Left renal pelvis (tissue), 4 donors: ENCODE measurements around the gene C17orf75. TPM values are rescaled to one million over a fixed set of nuclear protein-coding genes. Genes with fewer than 3 reads are reported as not detected.

Experiments used
- DNase-seq, 4 donors: peaks; one replicate each; pipeline ENCODE4 v3.0.0-alpha.2; 2013; ENCODE audit warnings: low read depth in 4 of 4, low spot score in 3 of 4
- polyA plus RNA-seq, 4 donors: library from polyadenylated mRNA; unstranded; fragments of 120-200 nt; gene quantifications; one replicate each; pipeline ENCODE4 v1.2.1, GENCODE V29; 2013; ENCODE audit not compliant: insufficient read length in 4 of 4

Gene C17orf75
- polyA plus RNA-seq, 4 donors = 32.3 to 46.0 (median 43.2) TPM

DNA sequence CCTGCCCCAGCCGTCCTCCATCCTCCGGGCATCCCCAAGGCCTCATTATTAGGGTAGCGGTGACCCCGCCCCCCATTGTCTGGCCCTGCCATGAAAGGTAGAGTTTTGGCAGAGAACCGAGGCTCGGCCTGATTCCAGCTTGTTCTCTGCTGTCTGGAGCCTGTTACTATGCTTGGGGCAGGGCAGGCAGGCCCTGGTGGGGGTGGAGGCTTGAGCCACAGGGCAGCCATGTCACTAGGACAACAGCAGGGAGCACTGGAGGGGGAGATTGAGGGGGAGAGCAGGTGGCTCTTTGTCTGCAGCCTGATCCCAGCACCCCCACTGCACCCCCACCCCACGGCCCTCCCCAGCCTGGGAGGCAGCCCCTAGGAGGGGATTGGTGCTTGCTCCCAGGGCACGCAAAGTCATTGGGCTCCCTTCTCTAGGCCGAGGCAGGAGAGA is 60.9 kb downstream of the C17orf75 start:
- no peak for DNase-seq

DNA sequence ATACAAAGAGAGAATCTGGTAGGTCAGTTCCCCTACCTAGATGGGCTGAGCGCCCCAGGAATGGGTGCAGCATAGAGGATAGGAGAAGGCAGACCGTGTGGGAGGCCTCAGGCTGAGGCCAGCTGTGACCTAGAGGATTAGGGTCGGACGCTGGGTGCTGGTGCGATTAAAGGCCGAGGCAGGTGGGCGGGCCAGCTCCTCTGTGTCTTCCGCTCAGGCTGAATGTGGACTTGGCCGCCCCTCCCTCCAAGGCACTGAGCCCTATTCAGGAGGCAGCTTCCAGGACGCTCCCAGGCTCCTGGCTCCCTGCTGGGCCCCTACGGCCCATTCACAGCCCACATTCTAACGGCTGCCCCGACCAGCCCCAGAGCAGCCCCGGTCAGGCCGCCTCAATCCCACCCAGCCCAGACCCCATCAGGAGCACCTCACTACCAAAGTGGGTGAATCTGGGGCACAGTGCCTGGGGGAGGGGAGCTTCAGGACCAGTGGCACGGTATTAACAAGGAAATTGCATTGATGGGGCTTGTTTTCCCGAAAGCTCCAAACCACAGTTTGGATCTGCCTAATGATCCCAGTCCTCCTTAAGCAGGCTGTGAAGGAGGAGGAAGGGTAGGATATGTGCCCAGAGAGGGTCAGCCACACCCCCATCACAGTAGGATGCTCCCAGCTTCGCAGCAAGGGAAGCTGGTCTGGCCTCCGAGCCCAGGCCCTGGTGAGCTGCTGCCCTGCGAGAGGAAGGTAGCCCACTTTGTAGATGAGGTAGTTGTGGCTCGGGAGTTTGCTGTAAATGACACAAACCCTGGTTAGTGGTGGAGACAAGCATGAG is 61.9 kb downstream of the C17orf75 start:
- no peak for DNase-seq

- no peak for DNase-seq
Observed at GRCh38 chr17:32278815-32279214, 63.2 kb downstream of the C17orf75 start.

Other genes starting within 250 kb of the C17orf75 start
- 10 to 100 TPM; 48.1 to 60.9 (median 52.4) TPM for gene RHOT1, start 199.7 kb downstream of the C17orf75 start, polyA plus RNA-seq
- 1 to 10 TPM; 1.2 to 5.5 (median 1.5) TPM for gene RHBDL3, start 76.3 kb downstream of the C17orf75 start, polyA plus RNA-seq
- 100 to 1,000 TPM; 187 to 270 (median 232) TPM for gene ZNF207, start 8.0 kb upstream of the C17orf75 start, polyA plus RNA-seq
- gene PSMD11, start 102.3 kb upstream of the C17orf75 start, polyA plus RNA-seq = 100 to 1,000 TPM in 2 of 4 donors, 10 to 100 TPM in 2; 72.8 to 116 (median 105) TPM
- gene CDK5R1, start 144.8 kb upstream of the C17orf75 start, polyA plus RNA-seq = 1 to 10 TPM; 4.0 to 8.0 (median 5.0) TPM